GM12878 (cell line): ENCODE results near the gene CPNE6. TPM values are rescaled to one million over a fixed set of nuclear protein-coding genes. Genes with fewer than 3 reads are reported as not detected.

ENCODE experiments used
- ATAC-seq: fragments of 200-7000 bp; cut with Tn5 transposase; 3 replicates; pipeline ENCODE4 v1.9.1; 2020; ENCODE audit warnings: mild to moderate bottlenecking, moderate library complexity
- BruUV-seq: library from RNA; stranded (reverse); fragments of 400-500 nt; replicated peaks from 2 replicates; lab custom pipeline; 2021; lab: Mats Ljungman, UMichigan
- CTCF ChIA-PET: fragments of 300-600 bp; sonication (Branson Sonifier 250); formaldehyde crosslinking; extraction: SDS; loops from one replicate; lab custom pipeline; 2021; ENCODE audit warnings: inconsistent platforms; lab: Yijun Ruan, JAX
- POLR2A ChIA-PET: fragments of 350-600 bp; formaldehyde crosslinking; extraction: SDS; loops from one replicate; lab custom pipeline; 2021; ENCODE audit warnings: inconsistent platforms; lab: Charles Lee
- RAD21 ChIA-PET: fragments of 300-600 bp; sonication (Branson Sonifier 250); formaldehyde crosslinking; loops from one replicate; lab custom pipeline; 2023; ENCODE audit warnings: antibody characterized with exemption; ENCODE audit not compliant: unreplicated experiment; lab: Charles Lee
- SMC1A ChIA-PET: fragments of 300-600 bp; sonication (Branson Sonifier 250); formaldehyde crosslinking; loops from one replicate; lab custom pipeline; 2023; ENCODE audit not compliant: unreplicated experiment, uncharacterized antibody; lab: Charles Lee
- DNase-seq: peaks from one replicate; pipeline ENCODE4 v3.0.0-alpha.2; 2011; ENCODE audit warnings: low read depth, low spot score
- FAIRE-seq: peaks from 3 replicates; lab custom pipeline; 2011; peaks lifted over from hg19 to GRCh38; lab: Jason Lieb, UNC
- H2AFZ ChIP-seq: 2 replicates; pipeline ENCODE4 v1.6.0; 2011; ENCODE audit warnings: low read depth, low read length, control low read depth; ENCODE audit not compliant: control insufficient read depth
- H3K27ac ChIP-seq: 2 replicates; pipeline ENCODE4 v1.5.1; 2011; ENCODE audit warnings: control low read depth; ENCODE audit not compliant: control insufficient read depth, insufficient read depth
- H3K27me3 ChIP-seq, 2 experiments: replicated peaks in 1 of 2; 2 replicates each; pipeline versions ENCODE4 v1.6.0 to v1.6.1; 2011; ENCODE audit warnings: low read length in 1 of 2; ENCODE audit not compliant: control insufficient read depth in 2 of 2, insufficient read depth in 2 of 2
- H3K36me3 ChIP-seq, 2 experiments: 2 replicates each; pipeline ENCODE4 v1.5.1; 2011; ENCODE audit warnings: low read length in 1 of 2; ENCODE audit not compliant: control insufficient read depth in 2 of 2, insufficient read depth in 2 of 2
- H3K4me1 ChIP-seq: 2 replicates; pipeline ENCODE4 v1.6.1; 2011; ENCODE audit warnings: mild to moderate bottlenecking, low read length, moderate library complexity, mixed read lengths; ENCODE audit not compliant: control insufficient read depth, insufficient read depth
- H3K4me2 ChIP-seq: 2 replicates; pipeline ENCODE4 v1.6.0; 2011; ENCODE audit warnings: control low read depth; ENCODE audit not compliant: control insufficient read depth, insufficient read depth
- H3K4me3 ChIP-seq: fragments of 200-600 bp; sonication (generic); 2 replicates; pipeline ENCODE4 v1.5.1; 2016
- H3K79me2 ChIP-seq: 2 replicates; pipeline ENCODE4 v1.6.0; 2011; ENCODE audit warnings: low read length; ENCODE audit not compliant: control insufficient read depth, insufficient read depth
- H3K9ac ChIP-seq: 2 replicates; pipeline ENCODE4 v1.8.0; 2011; ENCODE audit warnings: low read length, control low read depth, mixed read lengths; ENCODE audit not compliant: control insufficient read depth, insufficient read depth
- H3K9me3 ChIP-seq: replicated peaks from 3 replicates; pipeline ENCODE4 v1.5.1; 2011; ENCODE audit warnings: mild to moderate bottlenecking, low read length; ENCODE audit not compliant: control insufficient read depth, insufficient read depth
- H4K20me1 ChIP-seq: 2 replicates; pipeline ENCODE4 v1.6.0; 2011; ENCODE audit not compliant: control insufficient read depth, insufficient read depth
- BRCA1 ChIP-seq: IDR thresholded peaks from 2 replicates; pipeline ENCODE4 v1.6.1; 2011; ENCODE audit warnings: low read depth, low read length, improper control_type of control experiment
- CBFB ChIP-seq: IDR thresholded peaks from 2 replicates; pipeline ENCODE4 v1.6.1; 2016; ENCODE audit warnings: antibody characterized with exemption, low read depth
- CBX3 ChIP-seq: fragments of 200-600 bp; sonication (generic); IDR thresholded peaks from 2 replicates; pipeline ENCODE4 v1.6.1; 2016; ENCODE audit warnings: low read depth, borderline replicate concordance
- EGR1 ChIP-seq, 2 experiments: IDR thresholded peaks; 1 replicate in 1 of 2; 2 replicates in 1 of 2; pipeline ENCODE4 v1.6.1; 2011 to 2012; ENCODE audit warnings: low read depth in 2 of 2, low read length in 2 of 2, borderline replicate concordance in 1 of 2, mild to moderate bottlenecking in 1 of 2, moderate library complexity in 1 of 2
- HCFC1 ChIP-seq: fragments of 150-350 bp; IDR thresholded peaks from 2 replicates; pipeline ENCODE4 v1.6.1; 2014; ENCODE audit warnings: low read length
- KAT2A ChIP-seq: conservative IDR thresholded peaks from 2 replicates; pipeline ENCODE4 v1.6.1; 2011; ENCODE audit warnings: low read depth, low read length; ENCODE audit not compliant: control insufficient read depth
- LARP7 ChIP-seq: fragments of 450-650 bp; IDR thresholded peaks from 2 replicates; pipeline ENCODE4 v1.6.1; 2017; ENCODE audit warnings: mild to moderate bottlenecking
- RAD51 ChIP-seq: fragments of 450-650 bp; IDR thresholded peaks from 2 replicates; pipeline ENCODE4 v1.6.1; 2016; ENCODE audit warnings: moderate library complexity, mild to moderate bottlenecking, inconsistent platforms
- SPI1 ChIP-seq: IDR thresholded peaks from 2 replicates; pipeline ENCODE4 v1.6.1; 2011; ENCODE audit warnings: low read depth, mild to moderate bottlenecking, low read length, moderate library complexity, borderline replicate concordance; ENCODE audit not compliant: insufficient read depth
- SUPT20H ChIP-seq: IDR thresholded peaks from 2 replicates; pipeline ENCODE4 v1.6.1; 2011; ENCODE audit warnings: low read depth, mild to moderate bottlenecking, low read length, moderate library complexity, borderline replicate concordance; ENCODE audit not compliant: control insufficient read depth
- WGBS: methylation state at CpG from one replicate; pipeline ENCODE4 v1.1.6; 2016; ENCODE audit warnings: low lambda C conversion rate; ENCODE audit not compliant: insufficient replicate concordance, insufficient coverage; ENCODE audit errors: missing lambda C conversion rate; 5-methylcytosine and 5-hydroxymethylcytosine counted together
- in situ Hi-C: fragments of 300-500 bp; cut with MboI; formaldehyde crosslinking; loops from 9 replicates; pipeline ENCODE4 v1.14.3; 2018; ENCODE audit warnings: mixed read lengths
- intact Hi-C: fragments of 100-400 bp; cut with micrococcal nuclease; formaldehyde crosslinking; loops from one replicate; pipeline ENCODE4 v1.14.2; 2022; ENCODE audit not compliant: unreplicated experiment
- polyA plus RNA-seq, 11 experiments: library from polyadenylated mRNA; depleted of rRNA in 4 of 11; unstranded in 6 of 11; stranded (reverse) in 5 of 11; fragments of >200 nt; fragmentation: Nextera tagmentation in 4 of 11; fragmentation: Illumina TruSeq in 1 of 11; extraction: Ambion mirVana in 4 of 11; extraction: Trizol in 1 of 11; gene quantifications; 1 replicate in 1 of 11; 2 replicates in 10 of 11; pipeline versions ENCODE4 v1.2.1 to v1.2.3, GENCODE V29; 2011 to 2016; ENCODE audit warnings: inconsistent platforms in 2 of 11, missing spikeins in 2 of 11, low read depth in 1 of 11
- total RNA-seq, 4 experiments: library from RNA; depleted of rRNA in 3 of 4; stranded (reverse); fragments of >200 nt in 3 of 4; fragmentation: Illumina TruSeq in 1 of 4; extraction: Trizol in 1 of 4; gene quantifications; 2 replicates each; pipeline versions ENCODE4 v1.2.1 to v1.2.3, GENCODE V29; 2013 to 2021
- TF ChIP-seq, protein P1 (sequence below): fragments of 450-650 bp; conservative IDR thresholded peaks from 2 replicates; pipeline ENCODE4 v1.6.1; 2017; ENCODE audit warnings: mild to moderate bottlenecking, moderate library complexity
- TF ChIP-seq, protein P2 (sequence below): fragments of 450-650 bp; IDR thresholded peaks from 2 replicates; pipeline ENCODE4 v1.6.1; 2018; ENCODE audit warnings: borderline replicate concordance, mild to moderate bottlenecking; ENCODE audit not compliant: partially characterized antibody
- TF ChIP-seq, protein P3 (sequence below), 3 experiments: IDR thresholded peaks in 2 of 3; conservative IDR thresholded peaks in 1 of 3; 2 replicates each; pipeline ENCODE4 v1.5.1; 2011; ENCODE audit warnings: low read depth in 3 of 3, low read length in 3 of 3, mild to moderate bottlenecking in 3 of 3, control low read depth in 2 of 3, moderate library complexity in 2 of 3, inconsistent platforms in 1 of 3, mixed read lengths in 1 of 3; ENCODE audit not compliant: control insufficient read depth in 2 of 3, insufficient read depth in 1 of 3; ENCODE audit errors: extremely low read depth in 1 of 3

Gene CPNE6
- total and polyA plus RNA-seq, 10 of the 15 experiments (the other 5 are each of a cell fraction or from before 2014, with no cell fraction given) = 0.06 to 0.43 (median 0.18) TPM; not detected in 3

DNA sequence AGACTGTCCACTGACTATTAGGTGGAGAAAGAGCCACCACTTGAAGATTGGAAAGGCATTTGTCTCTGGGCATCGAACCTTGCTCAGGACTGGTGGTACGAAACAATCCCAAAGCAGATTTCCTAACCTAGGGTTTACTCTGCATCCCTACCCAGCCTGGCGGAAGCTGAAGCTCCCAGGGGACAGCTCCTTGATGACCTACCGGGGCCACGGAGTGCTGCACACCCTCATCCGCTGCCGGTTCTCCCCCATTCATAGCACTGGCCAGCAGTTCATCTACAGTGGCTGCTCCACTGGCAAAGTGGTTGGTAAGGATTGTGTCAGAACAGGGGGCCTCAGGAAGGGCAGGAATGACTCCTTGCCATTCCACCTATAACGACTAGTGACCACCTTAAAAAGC, 49.8 kb downstream of the CPNE6 start:
- FAIRE-seq = no peak
- WGBS = 97% methylated on average over 8 of the region's 8 CpGs
- H3K27ac ChIP-seq = no peak overlapping the region
- no TSS peak for BruUV-seq
- H4K20me1 ChIP-seq = no peaks in the 10 kb centered on the region
- H3K4me3 ChIP-seq = no peak overlapping the region
- no peaks in the 10 kb centered on the region for H3K27me3 ChIP-seq
- no peak overlapping the region for H2AFZ ChIP-seq
- peaks cover 18% of the 10 kb centered on the region for H3K4me1 ChIP-seq
- ChIA-PET RAD21 (no interaction called here), SMC1A (no interaction called here), POLR2A (interaction anchor here (1.5 to 17.1 kb wide), 2 partner anchors 15 kb away, joined by 3 to 276 read pairs; partner anchors contain the start of genes EMC9, FITM1 and PSME1), CTCF (interaction anchor here (1.2 kb wide), 1 partner anchor 186 kb away, joined by 3 read pairs; the partner anchor contains the start of gene CIDEB)
- peaks cover 5% of the 10 kb centered on the region for H3K79me2 ChIP-seq
- ATAC-seq = no peak
- in situ Hi-C loops (loop anchor here (25.0 kb wide), 1 partner anchor 809 kb away; the partner anchor contains the start of genes BCL2L2, PABPN1 and PPP1R3E), intact Hi-C loops (no loop called here)
- no peaks in the 10 kb centered on the region for H3K9me3 ChIP-seq
- DNase-seq = no peak
- TF ChIP-seq KAT2A (no peak), BRCA1 (no peak), EGR1 (IDR thresholded peaks at IDR 0.05; ENCODE audit: borderline replicate concordance in 1 of 2, low read depth in 2 of 2, low read length in 2 of 2) (no peak), CBX3 (no peak), SUPT20H (no peak), CBFB (no peak), HCFC1 (no peak), SPI1 (no peak), LARP7 (no peak), RAD51 (no peak)
- TF ChIP-seq, protein P1, sequence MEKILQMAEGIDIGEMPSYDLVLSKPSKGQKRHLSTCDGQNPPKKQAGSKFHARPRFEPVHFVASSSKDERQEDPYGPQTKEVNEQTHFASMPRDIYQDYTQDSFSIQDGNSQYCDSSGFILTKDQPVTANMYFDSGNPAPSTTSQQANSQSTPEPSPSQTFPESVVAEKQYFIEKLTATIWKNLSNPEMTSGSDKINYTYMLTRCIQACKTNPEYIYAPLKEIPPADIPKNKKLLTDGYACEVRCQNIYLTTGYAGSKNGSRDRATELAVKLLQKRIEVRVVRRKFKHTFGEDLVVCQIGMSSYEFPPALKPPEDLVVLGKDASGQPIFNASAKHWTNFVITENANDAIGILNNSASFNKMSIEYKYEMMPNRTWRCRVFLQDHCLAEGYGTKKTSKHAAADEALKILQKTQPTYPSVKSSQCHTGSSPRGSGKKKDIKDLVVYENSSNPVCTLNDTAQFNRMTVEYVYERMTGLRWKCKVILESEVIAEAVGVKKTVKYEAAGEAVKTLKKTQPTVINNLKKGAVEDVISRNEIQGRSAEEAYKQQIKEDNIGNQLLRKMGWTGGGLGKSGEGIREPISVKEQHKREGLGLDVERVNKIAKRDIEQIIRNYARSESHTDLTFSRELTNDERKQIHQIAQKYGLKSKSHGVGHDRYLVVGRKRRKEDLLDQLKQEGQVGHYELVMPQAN = no peak
- TF ChIP-seq, protein P2, sequence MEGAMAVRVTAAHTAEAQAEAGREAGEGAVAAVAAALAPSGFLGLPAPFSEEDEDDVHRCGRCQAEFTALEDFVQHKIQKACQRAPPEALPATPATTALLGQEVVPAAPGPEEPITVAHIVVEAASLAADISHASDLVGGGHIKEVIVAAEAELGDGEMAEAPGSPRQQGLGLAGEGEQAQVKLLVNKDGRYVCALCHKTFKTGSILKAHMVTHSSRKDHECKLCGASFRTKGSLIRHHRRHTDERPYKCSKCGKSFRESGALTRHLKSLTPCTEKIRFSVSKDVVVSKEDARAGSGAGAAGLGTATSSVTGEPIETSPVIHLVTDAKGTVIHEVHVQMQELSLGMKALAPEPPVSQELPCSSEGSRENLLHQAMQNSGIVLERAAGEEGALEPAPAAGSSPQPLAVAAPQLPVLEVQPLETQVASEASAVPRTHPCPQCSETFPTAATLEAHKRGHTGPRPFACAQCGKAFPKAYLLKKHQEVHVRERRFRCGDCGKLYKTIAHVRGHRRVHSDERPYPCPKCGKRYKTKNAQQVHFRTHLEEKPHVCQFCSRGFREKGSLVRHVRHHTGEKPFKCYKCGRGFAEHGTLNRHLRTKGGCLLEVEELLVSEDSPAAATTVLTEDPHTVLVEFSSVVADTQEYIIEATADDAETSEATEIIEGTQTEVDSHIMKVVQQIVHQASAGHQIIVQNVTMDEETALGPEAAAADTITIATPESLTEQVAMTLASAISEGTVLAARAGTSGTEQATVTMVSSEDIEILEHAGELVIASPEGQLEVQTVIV = no peak
- TF ChIP-seq, protein P3, sequence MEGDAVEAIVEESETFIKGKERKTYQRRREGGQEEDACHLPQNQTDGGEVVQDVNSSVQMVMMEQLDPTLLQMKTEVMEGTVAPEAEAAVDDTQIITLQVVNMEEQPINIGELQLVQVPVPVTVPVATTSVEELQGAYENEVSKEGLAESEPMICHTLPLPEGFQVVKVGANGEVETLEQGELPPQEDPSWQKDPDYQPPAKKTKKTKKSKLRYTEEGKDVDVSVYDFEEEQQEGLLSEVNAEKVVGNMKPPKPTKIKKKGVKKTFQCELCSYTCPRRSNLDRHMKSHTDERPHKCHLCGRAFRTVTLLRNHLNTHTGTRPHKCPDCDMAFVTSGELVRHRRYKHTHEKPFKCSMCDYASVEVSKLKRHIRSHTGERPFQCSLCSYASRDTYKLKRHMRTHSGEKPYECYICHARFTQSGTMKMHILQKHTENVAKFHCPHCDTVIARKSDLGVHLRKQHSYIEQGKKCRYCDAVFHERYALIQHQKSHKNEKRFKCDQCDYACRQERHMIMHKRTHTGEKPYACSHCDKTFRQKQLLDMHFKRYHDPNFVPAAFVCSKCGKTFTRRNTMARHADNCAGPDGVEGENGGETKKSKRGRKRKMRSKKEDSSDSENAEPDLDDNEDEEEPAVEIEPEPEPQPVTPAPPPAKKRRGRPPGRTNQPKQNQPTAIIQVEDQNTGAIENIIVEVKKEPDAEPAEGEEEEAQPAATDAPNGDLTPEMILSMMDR (IDR thresholded peaks at IDR 0.05 in 2 of 3, conservative IDR thresholded peaks at IDR 0.05 in 1 of 3; ENCODE audit: control insufficient read depth in 2 of 3, extremely low read depth in 1 of 3, insufficient read depth in 1 of 3, low read depth in 3 of 3, low read length in 3 of 3) = no peak
- peaks cover 16 to 27% of the 10 kb centered on the region in 2 experiments for H3K36me3 ChIP-seq
- no peak overlapping the region for H3K9ac ChIP-seq
- H3K4me2 ChIP-seq = no peak overlapping the region
